SU-DHL-6 (cell line): ENCODE results near the gene DDX54.

Source experiments
- H2AFZ ChIP-seq: fragments of 200-600 bp; sonication (generic); 2 replicates; pipeline ENCODE4 v1.6.1; 2014; ENCODE audit warnings: low read depth, mild to moderate bottlenecking, moderate library complexity, mixed read lengths, antibody characterized with exemption, low read length; ENCODE audit not compliant: severe bottlenecking
- H3F3A ChIP-seq: fragments of 200-600 bp; shearing (Covaris generic); 2 replicates; pipeline ENCODE4 v1.6.0; 2016; ENCODE audit warnings: antibody characterized with exemption, mild to moderate bottlenecking; ENCODE audit not compliant: insufficient read depth
- H3K27ac ChIP-seq: fragments of 200-600 bp; sonication (generic); 2 replicates; pipeline ENCODE4 v1.5.1; 2016; ENCODE audit warnings: low read depth, mild to moderate bottlenecking, low read length, moderate library complexity, mixed read lengths
- H3K27me3 ChIP-seq: fragments of 200-600 bp; sonication (generic), shearing (Covaris generic); 2 replicates; pipeline ENCODE4 v1.6.0; 2014; ENCODE audit warnings: mild to moderate bottlenecking, low read length
- H3K36me3 ChIP-seq: fragments of 200-600 bp; sonication (generic); 2 replicates; pipeline ENCODE4 v1.6.1; 2014; ENCODE audit warnings: mild to moderate bottlenecking, low read length, mixed read lengths
- H3K4me2 ChIP-seq: fragments of 300-600, 200-600 bp; shearing (Covaris generic), sonication (generic); 2 replicates; pipeline ENCODE4 v1.6.0; 2014; ENCODE audit warnings: low read length, low read depth, mild to moderate bottlenecking; ENCODE audit not compliant: poor library complexity, severe bottlenecking
- H3K4me3 ChIP-seq: fragments of 200-600 bp; sonication (generic); 2 replicates; pipeline ENCODE4 v1.5.1; 2014; ENCODE audit warnings: antibody characterized with exemption, low read length, mild to moderate bottlenecking, mixed read lengths; ENCODE audit not compliant: insufficient read depth, poor library complexity, severe bottlenecking
- H3K79me2 ChIP-seq: fragments of 200-600 bp; sonication (generic); 2 replicates; pipeline ENCODE4 v1.6.1; 2014; ENCODE audit warnings: mild to moderate bottlenecking, low read length, moderate library complexity; ENCODE audit not compliant: insufficient read depth
- H3K9ac ChIP-seq: fragments of 200-600 bp; sonication (generic); 2 replicates; pipeline ENCODE4 v1.7.0; 2014; ENCODE audit warnings: mild to moderate bottlenecking, low read length
- H3K9me2 ChIP-seq: fragments of 200-600 bp; sonication (generic); replicated peaks from 2 replicates; pipeline ENCODE4 v1.6.1; 2014; ENCODE audit warnings: low read length; ENCODE audit not compliant: insufficient read depth
- H3K9me3 ChIP-seq: fragments of 200-600 bp; sonication (generic); 2 replicates; pipeline ENCODE4 v1.6.1; 2014; ENCODE audit warnings: low read length, mixed read lengths; ENCODE audit not compliant: insufficient read depth
- H4K20me1 ChIP-seq: fragments of 200-600 bp; sonication (generic); 2 replicates; pipeline ENCODE4 v1.6.1; 2014; ENCODE audit warnings: low read depth, mild to moderate bottlenecking, antibody characterized with exemption, low read length, moderate library complexity, mixed read lengths
- EZH2phosphoT487 ChIP-seq: fragments of 200-600 bp; sonication (generic), shearing (Covaris generic); conservative IDR thresholded peaks from 2 replicates; pipeline ENCODE4 v1.6.1; 2018; ENCODE audit warnings: mild to moderate bottlenecking, antibody characterized with exemption, low read length, moderate library complexity, mixed read lengths
- TF ChIP-seq, protein P1 (sequence below): fragments of 200-600 bp; sonication (generic); IDR thresholded peaks from one replicate; pipeline ENCODE4 v1.5.1; 2017; ENCODE audit warnings: antibody characterized with exemption, mild to moderate bottlenecking, low read length, moderate library complexity; ENCODE audit not compliant: insufficient read depth, poor library complexity, severe bottlenecking

DDX54 gene

DNA sequence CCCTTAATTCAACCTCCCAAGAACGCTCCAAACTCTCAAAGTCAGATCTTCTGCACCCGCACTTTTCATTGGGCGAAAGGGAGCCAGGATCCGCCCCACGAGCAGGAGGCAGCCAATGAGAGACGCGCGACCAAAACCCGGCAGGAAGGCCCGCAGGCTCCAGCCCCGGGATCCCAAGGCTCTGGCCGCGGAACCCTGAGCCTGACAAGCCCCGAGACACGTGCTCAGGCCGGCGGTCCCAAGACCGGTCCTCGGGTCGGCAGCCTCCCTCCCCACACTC lies 438 bp downstream of the DDX54 start:
- Histone ChIP-seq H2AFZ (peak overlapping the region; percentile 5), H3K27me3 (no peaks in the 10 kb centered on the region), H3K27ac (peak overlapping the region; percentile 86), H3K36me3 (0 out of 2 replicates have a peak, but pooled peaks cover 9% of the 10 kb centered on the region), H3F3A (peaks cover 16% of the 10 kb centered on the region), H3K9me3 (no peaks in the 10 kb centered on the region), H3K4me3 (peak overlapping the region; percentile 81), H3K79me2 (peaks cover 75% of the 10 kb centered on the region), H4K20me1 (no peaks in the 10 kb centered on the region), H3K9me2 (no peaks in the 10 kb centered on the region), H3K9ac (peak overlapping the region; percentile 81), H3K4me2 (peak overlapping the region; percentile 91)
- TF ChIP-seq EZH2phosphoT487: no peak
- TF ChIP-seq, protein P1, sequence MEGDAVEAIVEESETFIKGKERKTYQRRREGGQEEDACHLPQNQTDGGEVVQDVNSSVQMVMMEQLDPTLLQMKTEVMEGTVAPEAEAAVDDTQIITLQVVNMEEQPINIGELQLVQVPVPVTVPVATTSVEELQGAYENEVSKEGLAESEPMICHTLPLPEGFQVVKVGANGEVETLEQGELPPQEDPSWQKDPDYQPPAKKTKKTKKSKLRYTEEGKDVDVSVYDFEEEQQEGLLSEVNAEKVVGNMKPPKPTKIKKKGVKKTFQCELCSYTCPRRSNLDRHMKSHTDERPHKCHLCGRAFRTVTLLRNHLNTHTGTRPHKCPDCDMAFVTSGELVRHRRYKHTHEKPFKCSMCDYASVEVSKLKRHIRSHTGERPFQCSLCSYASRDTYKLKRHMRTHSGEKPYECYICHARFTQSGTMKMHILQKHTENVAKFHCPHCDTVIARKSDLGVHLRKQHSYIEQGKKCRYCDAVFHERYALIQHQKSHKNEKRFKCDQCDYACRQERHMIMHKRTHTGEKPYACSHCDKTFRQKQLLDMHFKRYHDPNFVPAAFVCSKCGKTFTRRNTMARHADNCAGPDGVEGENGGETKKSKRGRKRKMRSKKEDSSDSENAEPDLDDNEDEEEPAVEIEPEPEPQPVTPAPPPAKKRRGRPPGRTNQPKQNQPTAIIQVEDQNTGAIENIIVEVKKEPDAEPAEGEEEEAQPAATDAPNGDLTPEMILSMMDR: no peak

DNA sequence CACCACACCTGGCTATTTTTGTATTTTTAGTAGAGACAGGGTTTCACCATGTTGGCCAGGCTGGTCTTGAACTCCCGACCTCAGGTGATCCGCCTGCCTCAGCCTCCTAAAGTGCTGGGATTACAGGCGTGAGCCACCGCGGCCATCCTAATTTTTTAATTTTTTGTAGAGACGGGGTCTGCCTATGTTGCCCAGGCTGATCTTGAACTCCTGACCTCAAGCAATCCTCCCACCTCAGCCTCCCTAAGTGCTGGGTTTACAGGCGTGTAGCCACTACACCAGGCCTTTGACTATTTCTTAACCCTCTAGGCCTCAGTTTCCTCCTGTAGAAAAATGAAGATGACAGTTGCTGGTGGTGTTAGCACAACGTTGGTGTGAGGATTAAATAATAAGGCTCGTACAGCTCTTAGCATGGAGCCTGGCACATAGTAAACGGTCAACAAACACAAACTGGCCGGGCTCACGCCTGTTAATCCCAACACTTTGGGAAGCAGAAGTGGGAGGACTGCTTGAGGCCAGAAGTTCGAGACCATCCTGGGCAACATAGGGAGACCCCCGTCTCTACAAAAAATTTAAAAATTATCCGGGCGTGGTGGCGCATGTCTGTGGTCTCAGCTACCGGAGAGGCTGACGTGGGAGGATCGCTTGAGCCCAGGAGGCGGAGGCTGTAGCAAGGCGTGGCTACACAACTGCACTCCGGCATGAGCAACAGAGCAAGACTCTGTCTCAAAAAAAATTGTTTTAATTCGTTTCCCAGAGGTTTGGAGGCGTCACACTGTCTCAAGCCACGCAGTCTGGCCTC lies 979 bp downstream of the DDX54 start:
- no peak for TF ChIP-seq EZH2phosphoT487
- Histone ChIP-seq H4K20me1 (no peaks in the 10 kb centered on the region), H3K9me3 (no peaks in the 10 kb centered on the region), H3K27me3 (no peaks in the 10 kb centered on the region), H3K4me3 (peak overlapping the region; percentile 81), H3K4me2 (peak overlapping the region; percentile 91), H2AFZ (peak overlapping the region; percentile 5), H3F3A (peaks cover 16% of the 10 kb centered on the region), H3K79me2 (peaks cover 72% of the 10 kb centered on the region), H3K36me3 (0 out of 2 replicates have a peak, but pooled peaks cover 7% of the 10 kb centered on the region), H3K9me2 (no peaks in the 10 kb centered on the region), H3K27ac (peak overlapping the region; percentile 86), H3K9ac (peak overlapping the region; percentile 81)

DNA sequence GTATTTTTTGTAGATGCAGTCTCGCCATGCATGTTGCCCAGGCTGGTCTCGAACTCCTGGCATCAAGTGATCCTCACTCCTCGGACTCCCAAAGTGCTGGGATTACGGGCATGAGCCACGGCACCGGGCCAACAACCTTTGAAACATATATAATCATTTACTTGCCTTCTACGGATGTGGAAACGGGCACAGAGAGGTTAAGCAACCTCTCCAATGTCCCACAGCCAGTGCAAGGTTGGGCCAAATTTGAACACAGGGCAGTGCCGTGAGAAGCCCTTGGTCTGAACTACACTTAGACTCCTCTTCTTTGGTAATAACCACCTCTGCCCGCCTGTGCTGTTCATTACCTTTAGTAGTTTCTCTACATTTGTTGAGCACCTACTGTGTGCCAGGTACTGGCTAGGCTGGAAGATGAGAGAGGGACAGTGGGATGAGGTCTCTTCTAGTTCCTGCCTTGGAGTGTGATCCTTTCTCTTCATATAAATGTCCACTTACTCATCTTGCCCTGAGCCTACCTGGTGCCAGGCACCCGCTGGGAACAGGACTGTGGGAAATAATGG lies 2.2 kb downstream of the DDX54 start:
- Histone ChIP-seq H3K9ac (peak overlapping the region; percentile 81; the same call in 1 of the 2 replicates), H3K36me3 (peaks cover 9% of the 10 kb centered on the region), H3K79me2 (peaks cover 67% of the 10 kb centered on the region), H2AFZ (no peak overlapping the region), H3F3A (peaks cover 16% of the 10 kb centered on the region), H3K9me2 (no peaks in the 10 kb centered on the region), H3K27ac (no peak overlapping the region), H4K20me1 (no peaks in the 10 kb centered on the region), H3K9me3 (no peaks in the 10 kb centered on the region), H3K27me3 (no peaks in the 10 kb centered on the region), H3K4me3 (no peak overlapping the region), H3K4me2 (peak overlapping the region; percentile 91)
- TF ChIP-seq, protein P1: no peak
- no peak for TF ChIP-seq EZH2phosphoT487

GRCh38 chr12:113181975-113182374 lies 3.3 kb downstream of the DDX54 start:
- no peak overlapping the region for H3K4me2 ChIP-seq

More at GRCh38 chr12:113181975-113182374, 3.3 kb downstream of the DDX54 start:
- H3K27me3 ChIP-seq: no peaks in the 10 kb centered on the region
- H3K36me3 ChIP-seq: peaks cover 21% of the 10 kb centered on the region
- no peak overlapping the region for H3K9ac ChIP-seq
- H3K9me2 ChIP-seq: no peaks in the 10 kb centered on the region
- H3K27ac ChIP-seq: no peak overlapping the region; the same call in 1 of the 2 replicates
- TF ChIP-seq EZH2phosphoT487: no peak
- TF ChIP-seq, protein P1: no peak
- H3K9me3 ChIP-seq: no peaks in the 10 kb centered on the region
- peaks cover 19% of the 10 kb centered on the region for H3F3A ChIP-seq
- no peak overlapping the region for H3K4me3 ChIP-seq
- peaks cover 56% of the 10 kb centered on the region for H3K79me2 ChIP-seq
- H2AFZ ChIP-seq: no peak overlapping the region
- no peaks in the 10 kb centered on the region for H4K20me1 ChIP-seq
